HG02973 (cell line): Measurements from ENCODE around the gene COL2A1.

Experiments used
- ATAC-seq: cut with Tn5 transposase; IDR thresholded peaks from one replicate; pipeline ENCODE4 v1.9.1; 2021; ENCODE audit warnings: moderate library complexity; ENCODE audit not compliant: unreplicated experiment

COL2A1 gene

GRCh38 chr12:48031135-48031960 is 27.1 kb upstream of the COL2A1 start:
- no peak for ATAC-seq

- no peak for ATAC-seq
These were observed 25.9 kb upstream of the COL2A1 start for GRCh38 chr12:48030173-48030650.

- ATAC-seq: no peak
These were observed 25.4 kb upstream of the COL2A1 start for GRCh38 chr12:48029491-48030172.

DNA sequence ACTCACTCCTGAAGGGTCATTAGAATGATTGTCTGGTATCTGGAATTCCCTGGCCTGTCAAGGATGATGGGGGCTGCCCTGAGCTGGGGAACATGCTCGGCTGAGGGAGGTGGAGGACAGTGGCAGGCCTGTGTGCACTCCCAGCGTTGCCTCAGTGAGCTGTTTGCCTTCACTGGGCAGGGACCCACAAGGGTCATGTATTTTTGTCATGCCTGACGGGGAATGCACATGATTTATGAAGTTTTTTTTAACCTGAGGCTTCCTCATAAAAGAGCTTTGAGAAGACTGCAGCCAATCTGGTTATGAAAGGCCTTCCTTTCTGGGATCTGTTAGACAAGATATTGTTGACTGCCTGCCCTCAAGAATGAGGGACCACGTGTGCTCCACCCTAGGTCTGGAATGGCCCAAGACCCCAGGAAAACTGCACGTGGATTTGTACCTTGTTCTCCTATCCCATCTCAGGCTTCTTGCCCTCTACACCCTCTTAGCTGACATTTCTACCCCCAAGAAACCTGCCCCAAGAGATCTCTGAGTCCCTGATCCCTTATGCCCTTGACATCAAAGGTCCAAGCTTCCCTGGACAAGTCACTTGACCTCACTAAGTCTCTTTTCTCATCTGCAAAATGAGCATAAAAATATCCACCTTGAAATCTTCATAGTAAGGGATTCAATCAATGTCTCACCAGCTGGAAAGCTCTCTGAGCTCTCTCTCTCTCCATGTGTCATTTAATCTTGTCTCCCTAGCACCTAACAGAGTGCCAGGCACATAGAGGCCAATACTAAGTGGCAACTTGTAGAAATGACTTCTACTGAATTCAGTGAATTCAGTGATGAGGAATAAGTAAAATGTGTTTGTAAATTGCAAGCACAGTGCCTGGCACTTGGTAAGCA is 24.5 kb upstream of the COL2A1 start:
- ATAC-seq: no peak

- ATAC-seq: no peak
These were observed 23.1 kb upstream of the COL2A1 start for GRCh38 chr12:48027183-48028002.

- ATAC-seq: no peak
These were observed 22.0 kb upstream of the COL2A1 start for GRCh38 chr12:48026060-48026827.

- no peak for ATAC-seq
These were observed 21.0 kb upstream of the COL2A1 start for GRCh38 chr12:48025281-48025680.

GRCh38 chr12:48024735-48025134 is 20.5 kb upstream of the COL2A1 start:
- ATAC-seq: no peak

DNA sequence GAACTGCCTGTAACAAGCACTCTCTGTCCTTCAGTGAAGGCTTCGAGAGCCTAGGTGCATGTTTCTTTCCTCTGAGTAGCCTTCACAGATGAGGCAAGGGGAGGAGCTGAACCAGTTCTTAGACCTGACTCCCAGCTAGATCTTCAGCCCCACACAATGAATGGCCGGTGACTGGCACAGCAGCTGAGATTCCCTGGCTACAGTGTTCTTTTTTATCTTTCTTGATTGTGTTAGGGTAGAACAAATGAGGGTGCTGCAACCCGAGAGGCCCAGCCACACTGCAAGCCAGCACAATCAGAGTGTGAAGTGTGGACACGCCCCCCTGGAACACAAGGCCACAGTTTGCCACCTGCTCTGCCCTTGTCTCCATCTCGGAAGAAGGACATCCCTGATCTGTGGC is 19.1 kb upstream of the COL2A1 start:
- ATAC-seq: no peak

- no peak for ATAC-seq
These were observed 18.6 kb upstream of the COL2A1 start for GRCh38 chr12:48022676-48023385.

DNA sequence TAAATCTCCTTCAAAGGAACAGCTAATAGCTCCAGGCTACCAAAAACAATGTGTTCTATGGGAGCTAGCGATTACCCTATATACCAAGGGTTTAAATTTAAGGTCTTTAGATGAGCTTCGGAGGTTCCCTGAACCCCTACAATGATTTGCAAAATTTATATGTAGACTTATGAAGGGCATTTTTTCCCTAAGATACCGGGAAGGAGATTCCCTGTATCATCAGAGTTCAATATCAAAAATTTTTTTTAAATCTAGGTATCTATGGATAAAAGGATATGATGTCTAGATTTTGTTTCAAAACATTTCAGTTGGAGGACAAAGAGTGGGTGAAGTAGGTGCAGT is 17.9 kb upstream of the COL2A1 start:
- ATAC-seq: no peak

DNA sequence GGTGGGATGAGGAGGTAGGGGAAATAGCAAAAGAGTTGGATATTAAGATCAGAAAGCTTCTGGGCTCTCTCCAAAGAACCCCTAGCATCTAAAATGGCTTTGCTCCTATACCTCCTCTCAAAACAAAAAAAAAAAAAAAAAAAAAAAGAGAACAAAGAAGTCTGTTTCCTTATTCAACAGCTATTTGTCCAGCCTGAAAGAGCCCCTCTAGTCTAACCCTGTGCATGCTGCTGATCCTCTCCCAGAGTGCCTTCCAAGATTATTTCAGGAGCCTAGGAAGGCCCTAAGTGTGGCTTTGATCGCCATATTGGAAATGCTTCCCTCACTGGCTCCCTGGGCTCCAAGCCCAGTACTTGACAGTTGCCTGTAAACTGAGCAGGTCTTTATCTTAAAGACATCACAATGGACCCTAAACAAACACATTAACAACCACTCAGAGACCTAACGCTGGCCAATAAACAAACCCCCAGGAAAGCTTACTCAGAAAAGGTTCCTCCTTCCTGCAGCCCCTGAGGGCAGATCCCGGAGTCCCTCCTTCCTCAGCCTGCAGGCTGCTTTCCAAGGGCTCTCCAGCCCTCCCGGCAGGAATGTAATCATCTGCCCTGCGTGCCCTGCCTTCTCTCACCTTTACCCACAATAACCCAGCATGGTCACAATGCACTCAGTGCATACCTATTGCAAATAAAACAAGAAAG is 17.4 kb upstream of the COL2A1 start:
- ATAC-seq: no peak

- no peak for ATAC-seq
These were observed 15.5 kb upstream of the COL2A1 start for GRCh38 chr12:48019639-48020265.

- ATAC-seq: no peak
These were observed 14.3 kb upstream of the COL2A1 start for GRCh38 chr12:48018618-48018995.

- no peak for ATAC-seq
These were observed 13.8 kb upstream of the COL2A1 start for GRCh38 chr12:48017921-48018617.

DNA sequence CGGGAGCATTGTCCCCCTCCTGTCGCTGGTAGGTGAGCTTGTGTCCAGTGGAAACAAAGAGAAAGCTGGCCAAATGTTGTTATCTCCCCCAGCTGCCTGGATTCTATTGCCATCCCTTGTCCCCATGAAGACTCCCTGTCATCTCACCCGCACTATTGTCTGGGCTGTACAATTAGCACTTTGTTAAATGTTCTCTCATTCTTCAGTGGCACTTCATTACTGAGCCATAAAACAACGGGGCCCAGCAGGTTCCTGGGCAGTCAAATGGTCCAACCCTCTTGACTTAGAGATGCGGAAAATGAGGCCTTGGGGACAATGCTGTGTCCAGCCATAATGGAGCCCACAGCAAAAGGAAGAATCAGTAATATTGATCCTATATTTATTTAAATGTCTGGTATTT is 13.2 kb upstream of the COL2A1 start:
- no peak for ATAC-seq

DNA sequence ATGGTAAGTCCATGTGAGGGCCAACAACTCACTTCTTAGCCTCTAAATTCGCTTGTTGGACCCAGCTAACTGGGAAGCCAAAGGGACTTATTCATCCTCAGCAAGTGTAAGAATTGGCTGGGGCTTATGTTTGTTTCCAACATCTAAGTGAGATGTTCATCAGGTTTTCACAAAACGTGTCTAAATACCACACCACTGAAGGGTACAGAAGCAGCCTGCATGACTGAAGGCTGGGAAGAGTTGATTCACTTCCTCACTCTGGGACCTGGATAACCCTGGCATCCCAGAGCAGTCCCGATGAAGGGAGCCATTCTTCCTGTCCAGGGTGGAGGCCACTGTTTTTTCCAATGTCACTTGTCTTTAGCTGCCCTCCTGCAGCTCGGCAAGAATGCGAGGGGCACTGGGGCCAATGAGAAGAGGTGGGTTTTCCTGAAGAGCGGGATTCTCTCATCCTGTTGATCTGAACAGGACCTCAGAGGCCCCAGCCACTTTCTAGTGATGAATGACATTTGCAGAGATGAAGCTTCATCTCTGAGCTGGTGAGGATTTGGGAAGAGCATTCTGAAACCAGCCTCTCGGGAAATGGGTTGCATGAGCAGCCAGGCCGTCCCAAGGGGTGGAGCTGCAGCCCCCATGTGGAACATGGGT is 12.2 kb upstream of the COL2A1 start:
- ATAC-seq: no peak
